K562 (cell line): ENCODE results near the gene SLC43A1. TPM values are rescaled to one million over a fixed set of nuclear protein-coding genes. Genes with fewer than 3 reads are reported as not detected.

Experiments used
- CHD4 ChIP-seq: fragments of 200-600 bp; sonication (generic); IDR thresholded peaks from 3 replicates; pipeline ENCODE4 v1.6.1; 2012; ENCODE audit warnings: low read depth, mild to moderate bottlenecking, mixed read lengths, low read length, inconsistent platforms; ENCODE audit not compliant: insufficient read depth, insufficient replicate concordance, poor library complexity, severe bottlenecking
- FOXJ3 ChIP-seq: sonication (generic); formaldehyde crosslinking; IDR thresholded peaks from 2 replicates; pipeline ENCODE4 v1.4.0; 2020; ENCODE audit warnings: mild to moderate bottlenecking, missing genetic modification reagents
- HDGF ChIP-seq: fragments of 450-650 bp; IDR thresholded peaks from 2 replicates; pipeline ENCODE4 v1.6.1; 2016
- HMGXB4 ChIP-seq: sonication (generic); formaldehyde crosslinking; IDR thresholded peaks from 2 replicates; pipeline ENCODE4 v1.8.1; 2023; ENCODE audit warnings: mild to moderate bottlenecking, missing genetic modification reagents
- IRF2 ChIP-seq: sonication (generic); formaldehyde crosslinking; IDR thresholded peaks from 2 replicates; pipeline ENCODE4 v1.8.1; 2022; ENCODE audit warnings: mild to moderate bottlenecking, missing genetic modification reagents
- LEF1 ChIP-seq: fragments of 450-650 bp; IDR thresholded peaks from 2 replicates; pipeline ENCODE4 v1.6.1; 2016; ENCODE audit warnings: mild to moderate bottlenecking
- MAFF ChIP-seq: IDR thresholded peaks from 2 replicates; pipeline ENCODE4 v1.6.1; 2012; ENCODE audit warnings: low read length, improper control_type of control experiment
- PTRF ChIP-seq: fragments of 450-650 bp; IDR thresholded peaks from 2 replicates; pipeline ENCODE4 v1.6.1; 2016; ENCODE audit warnings: mild to moderate bottlenecking, missing genetic modification characterization, missing compliant biosample characterization
- SMARCA4 ChIP-seq: fragments of 450-650 bp; IDR thresholded peaks from 2 replicates; pipeline ENCODE4 v1.6.1; 2016
- THRAP3 ChIP-seq: fragments of 450-650 bp; IDR thresholded peaks from 2 replicates; pipeline ENCODE4 v1.6.1; 2016; ENCODE audit warnings: mild to moderate bottlenecking, inconsistent platforms, borderline replicate concordance
- XRCC3 ChIP-seq: fragments of 450-650 bp; IDR thresholded peaks from 2 replicates; pipeline ENCODE4 v1.6.1; 2017; ENCODE audit warnings: mild to moderate bottlenecking, moderate library complexity
- XRCC5 ChIP-seq: fragments of 200-400 bp; formaldehyde crosslinking; IDR thresholded peaks from 2 replicates; pipeline ENCODE4 v1.6.1; 2017; ENCODE audit warnings: low read depth, mild to moderate bottlenecking, low read length
- ZBTB12 ChIP-seq: fragments of 250-450 bp; sonication (Bioruptor Pico); IDR thresholded peaks from 2 replicates; pipeline ENCODE4 v1.4.0; 2020
- ZKSCAN1 ChIP-seq: fragments of 150-350 bp; IDR thresholded peaks from 2 replicates; pipeline ENCODE4 v1.6.1; 2016; ENCODE audit warnings: low read depth, low read length
- polyA plus RNA-seq, 8 experiments: library from polyadenylated mRNA; depleted of rRNA in 4 of 8; stranded (reverse) in 5 of 8; unstranded in 3 of 8; fragments of >200 nt; fragmentation: Nextera tagmentation in 2 of 8; fragmentation: Illumina TruSeq in 1 of 8; extraction: Ambion mirVana in 2 of 8; extraction: Trizol in 1 of 8; gene quantifications; 2 replicates each; pipeline versions ENCODE4 v1.2.1 to v1.2.3, GENCODE V29; 2011 to 2014; ENCODE audit warnings: inconsistent platforms in 1 of 8, missing spikeins in 1 of 8
- total RNA-seq, 7 experiments: library from RNA; depleted of rRNA in 6 of 7; stranded (reverse); fragments of >200 nt in 6 of 7; fragmentation: Illumina TruSeq in 2 of 7; extraction: Trizol in 2 of 7; gene quantifications; 2 replicates each; pipeline versions ENCODE4 v1.2.1 to v1.2.3, GENCODE V29; 2011 to 2021; ENCODE audit warnings: low replicate concordance in 1 of 7
- TF ChIP-seq, protein P1 (sequence below): fragments of 200-400 bp; formaldehyde crosslinking; IDR thresholded peaks from 2 replicates; pipeline ENCODE4 v1.6.1; 2017; ENCODE audit warnings: mild to moderate bottlenecking, low read depth, low read length, moderate library complexity
- TF ChIP-seq, protein P2 (sequence below): sonication (generic); formaldehyde crosslinking; IDR thresholded peaks from 2 replicates; pipeline ENCODE4 v1.8.0; 2022; ENCODE audit warnings: mild to moderate bottlenecking, missing genetic modification reagents, borderline replicate concordance
- TF ChIP-seq, protein P3 (sequence below): fragments of 450-650 bp; formaldehyde crosslinking; IDR thresholded peaks from 2 replicates; pipeline ENCODE4 v1.4.0; 2022; ENCODE audit warnings: missing genetic modification characterization
- TF ChIP-seq, protein P4 (sequence below): fragments of 450-650 bp; IDR thresholded peaks from 2 replicates; pipeline ENCODE4 v1.6.1; 2017; ENCODE audit warnings: mild to moderate bottlenecking, moderate library complexity

Gene SLC43A1
- total and polyA plus RNA-seq, 9 of the 15 experiments (the other 6 are each of a cell fraction or from before 2014, with no cell fraction given), result 2.6 to 41.8 (median 24.6) TPM

GRCh38 chr11:57480409-57481137, 34.9 kb downstream of the SLC43A1 start (continued):
- TF ChIP-seq ZBTB12 (no peak), ZKSCAN1 (no peak), CHD4 (peak; percentile 81), THRAP3 (no peak), PTRF (tag) (no peak), SMARCA4 (no peak), FOXJ3 (CRISPR knock-in tag) (no peak), HDGF (no peak), XRCC3 (no peak), IRF2 (CRISPR knock-in tag) (no peak), XRCC5 (0 out of 2 replicates have a peak, but pooled peaks have one; percentile 66), LEF1 (no peak), HMGXB4 (CRISPR knock-in tag) (no peak), MAFF (no peak)
- TF ChIP-seq, protein P1, sequence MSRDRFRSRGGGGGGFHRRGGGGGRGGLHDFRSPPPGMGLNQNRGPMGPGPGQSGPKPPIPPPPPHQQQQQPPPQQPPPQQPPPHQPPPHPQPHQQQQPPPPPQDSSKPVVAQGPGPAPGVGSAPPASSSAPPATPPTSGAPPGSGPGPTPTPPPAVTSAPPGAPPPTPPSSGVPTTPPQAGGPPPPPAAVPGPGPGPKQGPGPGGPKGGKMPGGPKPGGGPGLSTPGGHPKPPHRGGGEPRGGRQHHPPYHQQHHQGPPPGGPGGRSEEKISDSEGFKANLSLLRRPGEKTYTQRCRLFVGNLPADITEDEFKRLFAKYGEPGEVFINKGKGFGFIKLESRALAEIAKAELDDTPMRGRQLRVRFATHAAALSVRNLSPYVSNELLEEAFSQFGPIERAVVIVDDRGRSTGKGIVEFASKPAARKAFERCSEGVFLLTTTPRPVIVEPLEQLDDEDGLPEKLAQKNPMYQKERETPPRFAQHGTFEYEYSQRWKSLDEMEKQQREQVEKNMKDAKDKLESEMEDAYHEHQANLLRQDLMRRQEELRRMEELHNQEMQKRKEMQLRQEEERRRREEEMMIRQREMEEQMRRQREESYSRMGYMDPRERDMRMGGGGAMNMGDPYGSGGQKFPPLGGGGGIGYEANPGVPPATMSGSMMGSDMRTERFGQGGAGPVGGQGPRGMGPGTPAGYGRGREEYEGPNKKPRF, result no peak
- TF ChIP-seq, protein P2, sequence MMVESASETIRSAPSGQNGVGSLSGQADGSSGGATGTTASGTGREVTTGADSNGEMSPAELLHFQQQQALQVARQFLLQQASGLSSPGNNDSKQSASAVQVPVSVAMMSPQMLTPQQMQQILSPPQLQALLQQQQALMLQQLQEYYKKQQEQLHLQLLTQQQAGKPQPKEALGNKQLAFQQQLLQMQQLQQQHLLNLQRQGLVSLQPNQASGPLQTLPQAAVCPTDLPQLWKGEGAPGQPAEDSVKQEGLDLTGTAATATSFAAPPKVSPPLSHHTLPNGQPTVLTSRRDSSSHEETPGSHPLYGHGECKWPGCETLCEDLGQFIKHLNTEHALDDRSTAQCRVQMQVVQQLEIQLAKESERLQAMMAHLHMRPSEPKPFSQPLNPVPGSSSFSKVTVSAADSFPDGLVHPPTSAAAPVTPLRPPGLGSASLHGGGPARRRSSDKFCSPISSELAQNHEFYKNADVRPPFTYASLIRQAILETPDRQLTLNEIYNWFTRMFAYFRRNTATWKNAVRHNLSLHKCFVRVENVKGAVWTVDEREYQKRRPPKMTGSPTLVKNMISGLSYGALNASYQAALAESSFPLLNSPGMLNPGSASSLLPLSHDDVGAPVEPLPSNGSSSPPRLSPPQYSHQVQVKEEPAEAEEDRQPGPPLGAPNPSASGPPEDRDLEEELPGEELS (CRISPR knock-in tag), result no peak
- TF ChIP-seq, protein P3, sequence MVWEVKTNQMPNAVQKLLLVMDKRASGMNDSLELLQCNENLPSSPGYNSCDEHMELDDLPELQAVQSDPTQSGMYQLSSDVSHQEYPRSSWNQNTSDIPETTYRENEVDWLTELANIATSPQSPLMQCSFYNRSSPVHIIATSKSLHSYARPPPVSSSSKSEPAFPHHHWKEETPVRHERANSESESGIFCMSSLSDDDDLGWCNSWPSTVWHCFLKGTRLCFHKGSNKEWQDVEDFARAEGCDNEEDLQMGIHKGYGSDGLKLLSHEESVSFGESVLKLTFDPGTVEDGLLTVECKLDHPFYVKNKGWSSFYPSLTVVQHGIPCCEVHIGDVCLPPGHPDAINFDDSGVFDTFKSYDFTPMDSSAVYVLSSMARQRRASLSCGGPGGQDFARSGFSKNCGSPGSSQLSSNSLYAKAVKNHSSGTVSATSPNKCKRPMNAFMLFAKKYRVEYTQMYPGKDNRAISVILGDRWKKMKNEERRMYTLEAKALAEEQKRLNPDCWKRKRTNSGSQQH (CRISPR knock-in tag), result no peak
- TF ChIP-seq, protein P4, sequence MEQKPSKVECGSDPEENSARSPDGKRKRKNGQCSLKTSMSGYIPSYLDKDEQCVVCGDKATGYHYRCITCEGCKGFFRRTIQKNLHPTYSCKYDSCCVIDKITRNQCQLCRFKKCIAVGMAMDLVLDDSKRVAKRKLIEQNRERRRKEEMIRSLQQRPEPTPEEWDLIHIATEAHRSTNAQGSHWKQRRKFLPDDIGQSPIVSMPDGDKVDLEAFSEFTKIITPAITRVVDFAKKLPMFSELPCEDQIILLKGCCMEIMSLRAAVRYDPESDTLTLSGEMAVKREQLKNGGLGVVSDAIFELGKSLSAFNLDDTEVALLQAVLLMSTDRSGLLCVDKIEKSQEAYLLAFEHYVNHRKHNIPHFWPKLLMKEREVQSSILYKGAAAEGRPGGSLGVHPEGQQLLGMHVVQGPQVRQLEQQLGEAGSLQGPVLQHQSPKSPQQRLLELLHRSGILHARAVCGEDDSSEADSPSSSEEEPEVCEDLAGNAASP, result no peak
